ENCODE results near the gene TANGO6. TPM values are rescaled to one million over a fixed set of nuclear protein-coding genes. Genes with fewer than 3 reads are reported as not detected.

Gene TANGO6
- total RNA-seq, 1 donor from 2014 or later = 12.5 TPM

- no peaks in the 10 kb centered on the region for H3K27me3 ChIP-seq (ENCODE audit: control insufficient read depth in 3 of 3, insufficient read depth in 3 of 3, low read length in 3 of 3)
- no peak overlapping the region for H3K9ac ChIP-seq (ENCODE audit: low read depth in 1 of 3, low read length in 3 of 3)
- H3K4me1 ChIP-seq (ENCODE audit: control insufficient read depth in 3 of 3, insufficient read depth in 3 of 3, low read length in 3 of 3) = peaks cover 0 to 5% (median 4%) of the 10 kb centered on the region in 3 donors
- H3K36me3 ChIP-seq (ENCODE audit: control insufficient read depth in 3 of 3, insufficient read depth in 3 of 3, low read length in 3 of 3) = peaks cover 2 to 11% (median 8%) of the 10 kb centered on the region in 3 donors
- H3K4me3 ChIP-seq (ENCODE audit: low read length in 3 of 3) = no peak overlapping the region
- H3K9me3 ChIP-seq (ENCODE audit: control insufficient read depth in 3 of 3, low read length in 3 of 3) = no peaks in the 10 kb centered on the region
- no peak overlapping the region for H3K27ac ChIP-seq (ENCODE audit: low read depth, low read length)
These were observed 241.0 kb downstream of the TANGO6 start for GRCh38 chr16:69084289-69084688.

GRCh38 chr16:69085032-69085695 is 241.8 kb downstream of the TANGO6 start:
- H3K4me3 ChIP-seq (ENCODE audit: low read length in 3 of 3) = no peak overlapping the region
- H3K36me3 ChIP-seq (ENCODE audit: control insufficient read depth in 3 of 3, insufficient read depth in 3 of 3, low read length in 3 of 3) = peaks cover 2 to 11% (median 8%) of the 10 kb centered on the region in 3 donors
- H3K27me3 ChIP-seq (ENCODE audit: control insufficient read depth in 3 of 3, insufficient read depth in 3 of 3, low read length in 3 of 3) = no peaks in the 10 kb centered on the region
- no peak overlapping the region for H3K9ac ChIP-seq (ENCODE audit: low read depth in 1 of 3, low read length in 3 of 3)
- H3K4me1 ChIP-seq (ENCODE audit: control insufficient read depth in 3 of 3, insufficient read depth in 3 of 3, low read length in 3 of 3) = peaks cover 0 to 10% (median 5%) of the 10 kb centered on the region in 3 donors
- H3K9me3 ChIP-seq (ENCODE audit: control insufficient read depth in 3 of 3, low read length in 3 of 3) = no peaks in the 10 kb centered on the region
- no peak overlapping the region for H3K27ac ChIP-seq (ENCODE audit: low read depth, low read length)

GRCh38 chr16:69087161-69087581 is 243.8 kb downstream of the TANGO6 start:
- H3K4me1 ChIP-seq (ENCODE audit: control insufficient read depth in 3 of 3, insufficient read depth in 3 of 3, low read length in 3 of 3) = peaks cover 0 to 10% (median 5%) of the 10 kb centered on the region in 3 donors
- no peak overlapping the region for H3K27ac ChIP-seq (ENCODE audit: low read depth, low read length)
- no peaks in the 10 kb centered on the region for H3K9me3 ChIP-seq (ENCODE audit: control insufficient read depth in 3 of 3, low read length in 3 of 3)
- no peaks in the 10 kb centered on the region for H3K27me3 ChIP-seq (ENCODE audit: control insufficient read depth in 3 of 3, insufficient read depth in 3 of 3, low read length in 3 of 3)
- no peak overlapping the region for H3K9ac ChIP-seq (ENCODE audit: low read depth in 1 of 3, low read length in 3 of 3)
- H3K36me3 ChIP-seq (ENCODE audit: control insufficient read depth in 3 of 3, insufficient read depth in 3 of 3, low read length in 3 of 3) = peaks cover 2 to 11% (median 8%) of the 10 kb centered on the region in 3 donors
- H3K4me3 ChIP-seq (ENCODE audit: low read length in 3 of 3) = no peak overlapping the region

GRCh38 chr16:69088684-69089083 is 245.4 kb downstream of the TANGO6 start:
- Histone ChIP-seq H3K4me1 (ENCODE audit: control insufficient read depth in 3 of 3, insufficient read depth in 3 of 3, low read length in 3 of 3) (peaks cover 0 to 10% (median 5%) of the 10 kb centered on the region in 3 donors), H3K9me3 (ENCODE audit: control insufficient read depth in 3 of 3, low read length in 3 of 3) (no peaks in the 10 kb centered on the region), H3K27ac (ENCODE audit: low read depth, low read length) (no peak overlapping the region), H3K4me3 (ENCODE audit: low read length in 3 of 3) (no peak overlapping the region), H3K9ac (ENCODE audit: low read depth in 1 of 3, low read length in 3 of 3) (no peak overlapping the region), H3K36me3 (ENCODE audit: control insufficient read depth in 3 of 3, insufficient read depth in 3 of 3, low read length in 3 of 3) (peaks cover 0 to 8% (median 7%) of the 10 kb centered on the region in 3 donors), H3K27me3 (ENCODE audit: control insufficient read depth in 3 of 3, insufficient read depth in 3 of 3, low read length in 3 of 3) (no peaks in the 10 kb centered on the region)

GRCh38 chr16:69089091-69089910 is 246.0 kb downstream of the TANGO6 start:
- H3K4me1 ChIP-seq (ENCODE audit: control insufficient read depth in 3 of 3, insufficient read depth in 3 of 3, low read length in 3 of 3) = peaks cover 0 to 10% (median 5%) of the 10 kb centered on the region in 3 donors
- no peak overlapping the region for H3K4me3 ChIP-seq (ENCODE audit: low read length in 3 of 3)

GRCh38 chr16:69093974-69094373 is 250.6 kb downstream of the TANGO6 start:
- H3K9me3 ChIP-seq (ENCODE audit: control insufficient read depth in 3 of 3, low read length in 3 of 3) = no peaks in the 10 kb centered on the region
- H3K36me3 ChIP-seq (ENCODE audit: control insufficient read depth in 3 of 3, insufficient read depth in 3 of 3, low read length in 3 of 3) = no peaks in the 10 kb centered on the region
- H3K4me3 ChIP-seq (ENCODE audit: low read length in 3 of 3) = no peak overlapping the region
- H3K4me1 ChIP-seq (ENCODE audit: control insufficient read depth in 3 of 3, insufficient read depth in 3 of 3, low read length in 3 of 3) = peaks cover 0 to 9% (median under 1%) of the 10 kb centered on the region in 3 donors
- no peak overlapping the region for H3K27ac ChIP-seq (ENCODE audit: low read depth, low read length)
- no peak overlapping the region for H3K9ac ChIP-seq (ENCODE audit: low read depth in 1 of 3, low read length in 3 of 3)
- H3K27me3 ChIP-seq (ENCODE audit: control insufficient read depth in 3 of 3, insufficient read depth in 3 of 3, low read length in 3 of 3) = peaks cover 0 to 5% (median 3%) of the 10 kb centered on the region in 3 donors

More at GRCh38 chr16:69089091-69089910, 246.0 kb downstream of the TANGO6 start:
- Histone ChIP-seq H3K27ac (ENCODE audit: low read depth, low read length) (no peak overlapping the region), H3K9ac (ENCODE audit: low read depth in 1 of 3, low read length in 3 of 3) (no peak overlapping the region), H3K27me3 (ENCODE audit: control insufficient read depth in 3 of 3, insufficient read depth in 3 of 3, low read length in 3 of 3) (no peaks in the 10 kb centered on the region), H3K36me3 (ENCODE audit: control insufficient read depth in 3 of 3, insufficient read depth in 3 of 3, low read length in 3 of 3) (peaks cover 0 to 8% (median 3%) of the 10 kb centered on the region in 3 donors), H3K9me3 (ENCODE audit: control insufficient read depth in 3 of 3, low read length in 3 of 3) (no peaks in the 10 kb centered on the region)

GRCh38 chr16:69094501-69094900 is 251.2 kb downstream of the TANGO6 start:
- H3K9ac ChIP-seq (ENCODE audit: low read depth in 1 of 3, low read length in 3 of 3) = no peak overlapping the region
- no peak overlapping the region for H3K4me3 ChIP-seq (ENCODE audit: low read length in 3 of 3)
- H3K9me3 ChIP-seq (ENCODE audit: control insufficient read depth in 3 of 3, low read length in 3 of 3) = no peaks in the 10 kb centered on the region
- H3K36me3 ChIP-seq (ENCODE audit: control insufficient read depth in 3 of 3, insufficient read depth in 3 of 3, low read length in 3 of 3) = no peaks in the 10 kb centered on the region
- H3K27me3 ChIP-seq (ENCODE audit: control insufficient read depth in 3 of 3, insufficient read depth in 3 of 3, low read length in 3 of 3) = peaks cover 0 to 5% (median 3%) of the 10 kb centered on the region in 3 donors
- no peak overlapping the region for H3K27ac ChIP-seq (ENCODE audit: low read depth, low read length)
- H3K4me1 ChIP-seq (ENCODE audit: control insufficient read depth in 3 of 3, insufficient read depth in 3 of 3, low read length in 3 of 3) = peaks cover 0 to 4% (median 0%) of the 10 kb centered on the region in 3 donors

GRCh38 chr16:69095193-69095592 is 251.9 kb downstream of the TANGO6 start:
- Histone ChIP-seq H3K27me3 (ENCODE audit: control insufficient read depth in 3 of 3, insufficient read depth in 3 of 3, low read length in 3 of 3) (peaks cover 0 to 5% (median 3%) of the 10 kb centered on the region in 3 donors), H3K4me1 (ENCODE audit: control insufficient read depth in 3 of 3, insufficient read depth in 3 of 3, low read length in 3 of 3) (no peaks in the 10 kb centered on the region), H3K36me3 (ENCODE audit: control insufficient read depth in 3 of 3, insufficient read depth in 3 of 3, low read length in 3 of 3) (no peaks in the 10 kb centered on the region), H3K9me3 (ENCODE audit: control insufficient read depth in 3 of 3, low read length in 3 of 3) (no peaks in the 10 kb centered on the region), H3K4me3 (ENCODE audit: low read length in 3 of 3) (no peak overlapping the region), H3K27ac (ENCODE audit: low read depth, low read length) (no peak overlapping the region), H3K9ac (ENCODE audit: low read depth in 1 of 3, low read length in 3 of 3) (no peak overlapping the region)

GRCh38 chr16:69100071-69100691 is 256.9 kb downstream of the TANGO6 start:
- no peak overlapping the region for H3K9ac ChIP-seq (ENCODE audit: low read depth in 1 of 3, low read length in 3 of 3)
- no peak overlapping the region for H3K4me3 ChIP-seq (ENCODE audit: low read length in 3 of 3)
- peaks cover 0 to under 1% (median 0%) of the 10 kb centered on the region in 3 donors for H3K4me1 ChIP-seq (ENCODE audit: control insufficient read depth in 3 of 3, insufficient read depth in 3 of 3, low read length in 3 of 3)
- H3K9me3 ChIP-seq (ENCODE audit: control insufficient read depth in 3 of 3, low read length in 3 of 3) = no peaks in the 10 kb centered on the region
- no peaks in the 10 kb centered on the region for H3K36me3 ChIP-seq (ENCODE audit: control insufficient read depth in 3 of 3, insufficient read depth in 3 of 3, low read length in 3 of 3)
- H3K27me3 ChIP-seq (ENCODE audit: control insufficient read depth in 3 of 3, insufficient read depth in 3 of 3, low read length in 3 of 3) = peaks cover 0 to 5% (median 3%) of the 10 kb centered on the region in 3 donors
- no peak overlapping the region for H3K27ac ChIP-seq (ENCODE audit: low read depth, low read length)
